HepG2 (cell line): ENCODE data around the gene DPAGT1. TPM values are rescaled to one million over a fixed set of nuclear protein-coding genes. Genes with fewer than 3 reads are reported as not detected.
A peak's percentile ranks its signal among the peaks of the same experiment; 100 is the strongest.

Source experiments
- ATAC-seq: fragments of 200-7000 bp; cut with Tn5 transposase; 3 replicates; pipeline ENCODE4 v1.9.1; 2020; ENCODE audit warnings: mild to moderate bottlenecking, moderate library complexity
- BruUV-seq: library from RNA; stranded (reverse); fragments of 400-500 nt; replicated peaks from 2 replicates; lab custom pipeline; 2021; lab: Mats Ljungman, UMichigan
- CTCF ChIA-PET: fragments of 300-600 bp; formaldehyde crosslinking; extraction: SDS; loops from one replicate; lab custom pipeline; 2021; ENCODE audit warnings: low total read pairs, inconsistent platforms, low intra/inter-chr PET ratio; lab: Yijun Ruan, JAX
- POLR2A ChIA-PET: fragments of 350-600 bp; sonication (Branson Sonifier 250); formaldehyde crosslinking; loops from one replicate; lab custom pipeline; 2020; ENCODE audit warnings: antibody characterized with exemption, inconsistent platforms; lab: Yijun Ruan, JAX
- DNase-seq: peaks from one replicate; pipeline ENCODE4 v3.0.0-alpha.2; 2015; ENCODE audit warnings: low spot score
- FAIRE-seq: peaks from 3 replicates; lab custom pipeline; 2011; peaks lifted over from hg19 to GRCh38; lab: Jason Lieb, UNC
- H2AFZ ChIP-seq: one replicate; pipeline ENCODE4 v1.6.1; 2011; ENCODE audit warnings: low read length, inconsistent platforms
- H3K27ac ChIP-seq: fragments of 300-600 bp; 3 replicates; pipeline ENCODE4 v1.8.0; 2011; ENCODE audit warnings: mixed run types, mild to moderate bottlenecking, mixed read lengths, low read length, inconsistent platforms; ENCODE audit not compliant: insufficient read depth; ENCODE audit errors: extremely low read length
- H3K27me3 ChIP-seq, 2 experiments: fragments of 200-600 bp in 1 of 2; 2 replicates in 1 of 2; 3 replicates in 1 of 2; pipeline versions ENCODE4 v1.6.0 to v1.8.0; 2011; ENCODE audit warnings: low read length in 2 of 2, mild to moderate bottlenecking in 2 of 2, moderate library complexity in 2 of 2, inconsistent platforms in 1 of 2; ENCODE audit not compliant: insufficient read depth in 2 of 2, control insufficient read depth in 1 of 2
- H3K36me3 ChIP-seq, 2 experiments: fragments of 200-600 bp in 1 of 2; replicated peaks in 1 of 2; 2 replicates in 1 of 2; 3 replicates in 1 of 2; pipeline versions ENCODE4 v1.5.1 to v1.8.0; 2011; ENCODE audit warnings: low read length in 2 of 2, inconsistent platforms in 1 of 2; ENCODE audit not compliant: insufficient read depth in 2 of 2, control insufficient read depth in 1 of 2
- H3K4me1 ChIP-seq: 2 replicates; pipeline ENCODE4 v1.5.1; 2012; ENCODE audit warnings: low read length, inconsistent platforms; ENCODE audit not compliant: insufficient read depth
- H3K4me2 ChIP-seq: 2 replicates; pipeline ENCODE4 v1.6.0; 2011; ENCODE audit warnings: low read depth, low read length, inconsistent platforms
- H3K4me3 ChIP-seq, 3 experiments: fragments of 200-600 bp in 1 of 3; sonication (generic), shearing (Covaris generic) in 1 of 3; replicated peaks in 1 of 3; 2 replicates each; pipeline ENCODE4 v1.5.1; 2011 to 2016; ENCODE audit warnings: low read length in 3 of 3, inconsistent platforms in 2 of 3, low read depth in 2 of 3, mild to moderate bottlenecking in 2 of 3, control low read depth in 1 of 3, mixed read lengths in 1 of 3; ENCODE audit not compliant: insufficient read depth in 1 of 3
- H3K79me2 ChIP-seq: one replicate; pipeline ENCODE4 v1.6.1; 2011; ENCODE audit warnings: low read length, inconsistent platforms; ENCODE audit not compliant: insufficient read depth
- H3K9ac ChIP-seq: 2 replicates; pipeline ENCODE4 v1.6.0; 2011; ENCODE audit warnings: mild to moderate bottlenecking, low read depth, low read length, inconsistent platforms; ENCODE audit not compliant: insufficient read depth
- H3K9me3 ChIP-seq: 2 replicates; pipeline ENCODE4 v1.5.1; 2012; ENCODE audit warnings: mild to moderate bottlenecking, low read length
- H4K20me1 ChIP-seq: 2 replicates; pipeline ENCODE4 v1.6.0; 2011; ENCODE audit warnings: inconsistent platforms, mild to moderate bottlenecking, low read length, moderate library complexity; ENCODE audit not compliant: insufficient read depth
- AKAP8 ChIP-seq: sonication (generic); formaldehyde crosslinking; IDR thresholded peaks from 2 replicates; pipeline ENCODE4 v1.5.1; 2020; ENCODE audit warnings: mild to moderate bottlenecking, missing genetic modification reagents
- EHMT2 ChIP-seq: fragments of 200-600 bp; sonication (generic); IDR thresholded peaks from 2 replicates; pipeline ENCODE4 v1.7.0; 2017; ENCODE audit warnings: antibody characterized with exemption, low read depth, low read length, borderline replicate concordance
- KIAA2018 ChIP-seq: sonication (generic); formaldehyde crosslinking; IDR thresholded peaks from 2 replicates; pipeline ENCODE4 v1.5.0; 2020; ENCODE audit warnings: mild to moderate bottlenecking, missing genetic modification reagents, borderline replicate concordance
- MTF1 ChIP-seq: sonication (generic); formaldehyde crosslinking; IDR thresholded peaks from 2 replicates; pipeline ENCODE4 v1.5.0; 2020; ENCODE audit warnings: missing genetic modification reagents
- SNRNP70 ChIP-seq: fragments of 200-400 bp; formaldehyde crosslinking; IDR thresholded peaks from 2 replicates; pipeline ENCODE4 v1.6.1; 2017; ENCODE audit warnings: mild to moderate bottlenecking, low read depth, low read length, moderate library complexity
- WGBS: methylation state at CpG from one replicate; pipeline ENCODE4 v1.1.6; 2017; ENCODE audit warnings: low lambda C conversion rate; 5-methylcytosine and 5-hydroxymethylcytosine counted together
- in situ Hi-C: cut with HindIII; loops from 2 replicates; pipeline ENCODE4 v1.10.0; 2017; ENCODE audit warnings: low pct_unique_long_range_greater_than_20kb; ENCODE audit not compliant: extremely low pct_ligation_motif_present
- intact Hi-C: fragments of 100-400 bp; cut with micrococcal nuclease; formaldehyde crosslinking; loops from one replicate; pipeline ENCODE4 v1.10.0; 2022; ENCODE audit not compliant: unreplicated experiment
- polyA plus RNA-seq, 8 experiments: library from polyadenylated mRNA; depleted of rRNA in 3 of 8; stranded (reverse) in 7 of 8; unstranded in 1 of 8; fragments of >200 nt; fragmentation: Illumina TruSeq in 4 of 8; extraction: Trizol in 4 of 8; gene quantifications; 2 replicates each; pipeline versions ENCODE4 v1.2.1 to v1.2.3, GENCODE V29; 2011 to 2016; ENCODE audit warnings: low read depth in 4 of 8, missing spikeins in 1 of 8, mixed read lengths in 1 of 8; ENCODE audit not compliant: insufficient read depth in 1 of 8
- total RNA-seq, 5 experiments: library from RNA; depleted of rRNA; stranded (reverse); fragments of >200 nt; fragmentation: Illumina TruSeq; extraction: Trizol; gene quantifications; 2 replicates each; pipeline ENCODE4 v1.2.3, GENCODE V29; 2016; ENCODE audit warnings: low read depth in 1 of 5
- TF ChIP-seq, protein P1 (sequence below): sonication (generic); formaldehyde crosslinking; IDR thresholded peaks from 2 replicates; pipeline ENCODE4 v1.9.0; 2022; ENCODE audit warnings: missing genetic modification reagents, mild to moderate bottlenecking, borderline replicate concordance
- TF ChIP-seq, protein P2 (sequence below): sonication (generic); formaldehyde crosslinking; IDR thresholded peaks from 2 replicates; pipeline ENCODE4 v1.4.0; 2020; ENCODE audit warnings: low read depth, missing genetic modification reagents

Gene DPAGT1
- total and polyA plus RNA-seq, 2 of the 13 experiments (the other 11 are each of a cell fraction or from before 2014, with no cell fraction given), result 37.6 to 70.7 TPM

GRCh38 chr11:119091966-119092879, 9.4 kb downstream of the DPAGT1 start:
- no peaks in the 10 kb centered on the region for H3K9me3 ChIP-seq
- FAIRE-seq (no peak), ATAC-seq (no peak), DNase-seq (no peak)
- ChIA-PET CTCF (no interaction called here), POLR2A (interaction anchor here (0.8 to 1.9 kb wide), 5 partner anchors 15 to 73 kb away, joined by 3 to 5 read pairs (median 3); partner anchors contain the start of genes C2CD2L and VPS11)
- peak overlapping the region in 1 of 3 experiments; percentile 93; a peak in 3 of 6 replicates for H3K4me3 ChIP-seq
- no TSS peak for BruUV-seq
- peaks cover 4 to 26% of the 10 kb centered on the region in 2 experiments; a peak in 4 of 5 replicates for H3K36me3 ChIP-seq
- H2AFZ ChIP-seq, result no peak overlapping the region
- peaks cover 16% of the 10 kb centered on the region for H4K20me1 ChIP-seq
- H3K27me3 ChIP-seq, result no peaks in the 10 kb centered on the region
- H3K79me2 ChIP-seq, result peaks cover 31% of the 10 kb centered on the region
- peak overlapping the region; percentile 93; the same call in 1 of the 2 replicates for H3K9ac ChIP-seq
- WGBS, result 94% methylated on average over 13 of the region's 13 CpGs
- H3K27ac ChIP-seq, result peak overlapping the region; percentile 78
- H3K4me2 ChIP-seq, result peak overlapping the region; percentile 85
- in situ Hi-C loops, result no loop called here
- peaks cover 45% of the 10 kb centered on the region for H3K4me1 ChIP-seq
- intact Hi-C loops, result no loop called here
- TF ChIP-seq, protein P1, sequence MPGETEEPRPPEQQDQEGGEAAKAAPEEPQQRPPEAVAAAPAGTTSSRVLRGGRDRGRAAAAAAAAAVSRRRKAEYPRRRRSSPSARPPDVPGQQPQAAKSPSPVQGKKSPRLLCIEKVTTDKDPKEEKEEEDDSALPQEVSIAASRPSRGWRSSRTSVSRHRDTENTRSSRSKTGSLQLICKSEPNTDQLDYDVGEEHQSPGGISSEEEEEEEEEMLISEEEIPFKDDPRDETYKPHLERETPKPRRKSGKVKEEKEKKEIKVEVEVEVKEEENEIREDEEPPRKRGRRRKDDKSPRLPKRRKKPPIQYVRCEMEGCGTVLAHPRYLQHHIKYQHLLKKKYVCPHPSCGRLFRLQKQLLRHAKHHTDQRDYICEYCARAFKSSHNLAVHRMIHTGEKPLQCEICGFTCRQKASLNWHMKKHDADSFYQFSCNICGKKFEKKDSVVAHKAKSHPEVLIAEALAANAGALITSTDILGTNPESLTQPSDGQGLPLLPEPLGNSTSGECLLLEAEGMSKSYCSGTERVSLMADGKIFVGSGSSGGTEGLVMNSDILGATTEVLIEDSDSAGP (CRISPR knock-in tag), result peak; percentile 37; the same call in 1 of the 2 replicates
- TF ChIP-seq AKAP8 (CRISPR knock-in tag) (peak; percentile 37; the same call in 1 of the 2 replicates), SNRNP70 (no peak), EHMT2 (no peak), MTF1 (CRISPR knock-in tag) (no peak), KIAA2018 (CRISPR knock-in tag) (no peak)
- TF ChIP-seq, protein P2, sequence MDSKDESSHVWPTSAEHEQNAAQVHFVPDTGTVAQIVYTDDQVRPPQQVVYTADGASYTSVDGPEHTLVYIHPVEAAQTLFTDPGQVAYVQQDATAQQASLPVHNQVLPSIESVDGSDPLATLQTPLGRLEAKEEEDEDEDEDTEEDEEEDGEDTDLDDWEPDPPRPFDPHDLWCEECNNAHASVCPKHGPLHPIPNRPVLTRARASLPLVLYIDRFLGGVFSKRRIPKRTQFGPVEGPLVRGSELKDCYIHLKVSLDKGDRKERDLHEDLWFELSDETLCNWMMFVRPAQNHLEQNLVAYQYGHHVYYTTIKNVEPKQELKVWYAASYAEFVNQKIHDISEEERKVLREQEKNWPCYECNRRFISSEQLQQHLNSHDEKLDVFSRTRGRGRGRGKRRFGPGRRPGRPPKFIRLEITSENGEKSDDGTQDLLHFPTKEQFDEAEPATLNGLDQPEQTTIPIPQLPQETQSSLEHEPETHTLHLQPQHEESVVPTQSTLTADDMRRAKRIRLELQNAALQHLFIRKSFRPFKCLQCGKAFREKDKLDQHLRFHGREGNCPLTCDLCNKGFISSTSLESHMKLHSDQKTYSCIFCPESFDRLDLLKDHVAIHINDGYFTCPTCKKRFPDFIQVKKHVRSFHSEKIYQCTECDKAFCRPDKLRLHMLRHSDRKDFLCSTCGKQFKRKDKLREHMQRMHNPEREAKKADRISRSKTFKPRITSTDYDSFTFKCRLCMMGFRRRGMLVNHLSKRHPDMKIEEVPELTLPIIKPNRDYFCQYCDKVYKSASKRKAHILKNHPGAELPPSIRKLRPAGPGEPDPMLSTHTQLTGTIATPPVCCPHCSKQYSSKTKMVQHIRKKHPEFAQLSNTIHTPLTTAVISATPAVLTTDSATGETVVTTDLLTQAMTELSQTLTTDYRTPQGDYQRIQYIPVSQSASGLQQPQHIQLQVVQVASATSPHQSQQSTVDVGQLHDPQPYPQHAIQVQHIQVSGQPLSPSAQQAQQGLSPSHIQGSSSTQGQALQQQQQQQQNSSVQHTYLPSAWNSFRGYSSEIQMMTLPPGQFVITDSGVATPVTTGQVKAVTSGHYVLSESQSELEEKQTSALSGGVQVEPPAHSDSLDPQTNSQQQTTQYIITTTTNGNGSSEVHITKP (CRISPR knock-in tag), result no peak
